Neutrophil (primary cell): ENCODE data around the gene HSF2BP.
"Not testable (repeated sequence)": the region's sequence is repeated elsewhere in the genome, so short reads cannot be mapped to it uniquely, and the experiment has no call there.

Experiments
- H3K27ac ChIP-seq: fragments of 200-600 bp; sonication (generic); 2 replicates; pipeline ENCODE4 v1.5.1; 2016; ENCODE audit warnings: mild to moderate bottlenecking, moderate library complexity
- H3K27me3 ChIP-seq: fragments of 200-600 bp; sonication (generic); 2 replicates; pipeline ENCODE4 v1.6.0; 2016; ENCODE audit warnings: mild to moderate bottlenecking
- H3K36me3 ChIP-seq: fragments of 200-600 bp; sonication (generic); 2 replicates; pipeline ENCODE4 v1.5.1; 2017
- H3K4me1 ChIP-seq, 2 experiments: fragments of 200-600 bp in 1 of 2; sonication (generic) in 1 of 2; 1 replicate in 1 of 2; 2 replicates in 1 of 2; pipeline versions ENCODE4 v1.5.1 to v1.6.1; 2013 to 2016; ENCODE audit warnings: low read depth in 1 of 2, low read length in 1 of 2, mild to moderate bottlenecking in 1 of 2, moderate library complexity in 1 of 2; ENCODE audit not compliant: control insufficient read depth in 1 of 2, insufficient read depth in 1 of 2
- H3K4me3 ChIP-seq, 2 experiments: fragments of 200-600 bp in 1 of 2; sonication (generic) in 1 of 2; 1 replicate in 1 of 2; 2 replicates in 1 of 2; pipeline ENCODE4 v1.5.1; 2013 to 2016; ENCODE audit warnings: low read depth in 1 of 2, low read length in 1 of 2, mild to moderate bottlenecking in 1 of 2, moderate library complexity in 1 of 2
- H3K9me3 ChIP-seq: fragments of 200-600 bp; sonication (generic); 2 replicates; pipeline ENCODE4 v1.5.1; 2016
- TF ChIP-seq, protein P1 (sequence below): fragments of 200-600 bp; sonication (generic); IDR thresholded peaks from 2 replicates; pipeline ENCODE4 v1.5.1; 2016; ENCODE audit warnings: antibody characterized with exemption

HSF2BP gene

DNA sequence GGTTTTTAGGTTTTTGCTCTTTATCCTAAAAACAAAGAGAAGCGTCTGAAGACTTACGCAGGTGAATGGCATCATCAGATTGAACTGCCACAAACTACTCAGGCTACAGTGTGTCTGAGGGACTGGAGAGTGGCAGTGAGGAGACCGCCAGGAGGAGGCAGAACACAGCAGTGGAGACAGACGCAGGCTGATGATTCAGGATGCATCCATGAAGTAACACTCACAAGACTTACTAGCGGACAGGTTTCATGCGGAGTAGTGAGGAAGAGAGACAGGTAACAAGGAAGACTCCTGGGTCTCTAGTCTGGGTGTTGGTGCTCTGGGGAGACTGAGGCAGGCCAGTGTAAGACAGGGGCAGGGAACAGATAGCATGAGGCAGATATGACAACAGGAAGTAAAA, 5.7 kb downstream of the HSF2BP start:
- no peaks in the 10 kb centered on the region for H3K9me3 ChIP-seq

DNA sequence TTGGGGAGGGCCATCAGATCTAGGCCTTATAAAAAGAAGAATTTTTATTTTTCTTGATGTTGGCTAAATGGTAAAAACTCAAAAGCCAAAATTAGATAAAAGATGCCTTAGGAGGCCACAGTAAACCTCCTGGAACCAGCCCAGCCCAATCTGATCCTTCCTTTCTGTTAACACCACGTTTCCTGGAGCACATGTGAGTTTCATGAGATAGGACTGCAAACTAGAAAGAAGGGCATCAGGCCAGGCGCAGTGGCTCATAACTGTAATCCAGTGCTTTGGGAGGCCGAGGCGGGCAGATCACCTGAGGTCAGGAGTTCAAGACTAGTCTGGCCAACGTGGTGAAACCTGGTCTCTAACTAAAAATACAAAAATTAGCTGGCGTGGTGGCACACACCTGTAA, 6.7 kb downstream of the HSF2BP start:
- Histone ChIP-seq H3K36me3 (no peaks in the 10 kb centered on the region), H3K27ac (no peak overlapping the region)
- TF ChIP-seq, protein P1, sequence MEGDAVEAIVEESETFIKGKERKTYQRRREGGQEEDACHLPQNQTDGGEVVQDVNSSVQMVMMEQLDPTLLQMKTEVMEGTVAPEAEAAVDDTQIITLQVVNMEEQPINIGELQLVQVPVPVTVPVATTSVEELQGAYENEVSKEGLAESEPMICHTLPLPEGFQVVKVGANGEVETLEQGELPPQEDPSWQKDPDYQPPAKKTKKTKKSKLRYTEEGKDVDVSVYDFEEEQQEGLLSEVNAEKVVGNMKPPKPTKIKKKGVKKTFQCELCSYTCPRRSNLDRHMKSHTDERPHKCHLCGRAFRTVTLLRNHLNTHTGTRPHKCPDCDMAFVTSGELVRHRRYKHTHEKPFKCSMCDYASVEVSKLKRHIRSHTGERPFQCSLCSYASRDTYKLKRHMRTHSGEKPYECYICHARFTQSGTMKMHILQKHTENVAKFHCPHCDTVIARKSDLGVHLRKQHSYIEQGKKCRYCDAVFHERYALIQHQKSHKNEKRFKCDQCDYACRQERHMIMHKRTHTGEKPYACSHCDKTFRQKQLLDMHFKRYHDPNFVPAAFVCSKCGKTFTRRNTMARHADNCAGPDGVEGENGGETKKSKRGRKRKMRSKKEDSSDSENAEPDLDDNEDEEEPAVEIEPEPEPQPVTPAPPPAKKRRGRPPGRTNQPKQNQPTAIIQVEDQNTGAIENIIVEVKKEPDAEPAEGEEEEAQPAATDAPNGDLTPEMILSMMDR: no peak

More for the DNA sequence above, 5.7 kb downstream of the HSF2BP start:
- Histone ChIP-seq H3K36me3 (no peaks in the 10 kb centered on the region), H3K4me3 (no peak overlapping the region), H3K4me1 (peaks cover 0 to 4% of the 10 kb centered on the region in 2 experiments), H3K27me3 (peaks cover 33% of the 10 kb centered on the region), H3K27ac (no peak overlapping the region)
- TF ChIP-seq, protein P1: no peak

DNA sequence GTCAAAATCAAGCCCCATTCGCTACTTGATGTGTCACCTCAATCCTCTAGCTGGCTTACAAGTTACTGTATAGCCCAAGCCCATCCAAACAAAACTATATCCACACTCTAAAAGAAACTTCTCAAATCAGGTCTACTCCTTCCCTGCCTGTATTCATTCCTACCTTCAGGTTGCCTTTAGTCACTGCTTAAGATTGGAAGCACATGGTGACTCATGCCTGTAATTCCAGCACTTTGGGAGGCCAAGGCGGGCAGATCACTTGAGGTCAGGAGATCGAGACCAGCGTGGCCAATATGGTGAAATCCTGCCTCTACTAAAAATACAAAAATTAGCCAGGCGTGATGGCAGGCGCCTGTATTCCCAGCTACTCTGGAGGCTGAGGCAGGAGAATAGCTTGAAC, 7.4 kb downstream of the HSF2BP start:
- not testable (repeated sequence) for H3K27ac ChIP-seq, H3K4me3 ChIP-seq, H3K36me3 ChIP-seq, H3K4me1 ChIP-seq, H3K9me3 ChIP-seq
- peaks cover 16% of the 10 kb centered on the region for H3K27me3 ChIP-seq

More for the DNA sequence above, 6.7 kb downstream of the HSF2BP start:
- Histone ChIP-seq H3K9me3 (no peaks in the 10 kb centered on the region), H3K4me1 (peaks cover 0 to 3% of the 10 kb centered on the region in 2 experiments), H3K4me3 (no peak overlapping the region), H3K27me3 (peaks cover 23% of the 10 kb centered on the region)

DNA sequence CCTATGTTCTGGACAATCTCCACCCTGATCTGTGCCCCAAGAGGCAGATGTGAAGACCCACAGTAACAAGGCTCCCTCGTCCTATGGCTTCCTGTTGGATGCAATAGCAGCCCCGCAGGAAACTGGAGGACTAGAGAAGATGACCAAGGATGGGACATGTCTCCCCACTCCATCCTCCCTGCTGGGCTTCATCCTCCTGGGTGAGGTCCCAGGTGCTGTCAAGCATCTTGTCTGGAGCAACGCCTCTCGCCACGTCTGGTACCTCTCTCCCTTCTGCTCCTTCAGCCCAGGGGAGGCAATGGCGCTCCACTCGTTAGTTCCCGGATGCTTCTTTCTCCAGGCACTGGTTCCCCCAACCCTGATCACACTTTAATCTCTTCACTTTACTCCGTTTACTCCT, 11.1 kb downstream of the HSF2BP start:
- Histone ChIP-seq H3K36me3 (no peaks in the 10 kb centered on the region), H3K27me3 (no peaks in the 10 kb centered on the region), H3K4me1 (peaks cover 8 to 14% of the 10 kb centered on the region in 2 experiments), H3K4me3 (no peak overlapping the region), H3K9me3 (no peaks in the 10 kb centered on the region), H3K27ac (no peak overlapping the region)
- TF ChIP-seq, protein P1: no peak

DNA sequence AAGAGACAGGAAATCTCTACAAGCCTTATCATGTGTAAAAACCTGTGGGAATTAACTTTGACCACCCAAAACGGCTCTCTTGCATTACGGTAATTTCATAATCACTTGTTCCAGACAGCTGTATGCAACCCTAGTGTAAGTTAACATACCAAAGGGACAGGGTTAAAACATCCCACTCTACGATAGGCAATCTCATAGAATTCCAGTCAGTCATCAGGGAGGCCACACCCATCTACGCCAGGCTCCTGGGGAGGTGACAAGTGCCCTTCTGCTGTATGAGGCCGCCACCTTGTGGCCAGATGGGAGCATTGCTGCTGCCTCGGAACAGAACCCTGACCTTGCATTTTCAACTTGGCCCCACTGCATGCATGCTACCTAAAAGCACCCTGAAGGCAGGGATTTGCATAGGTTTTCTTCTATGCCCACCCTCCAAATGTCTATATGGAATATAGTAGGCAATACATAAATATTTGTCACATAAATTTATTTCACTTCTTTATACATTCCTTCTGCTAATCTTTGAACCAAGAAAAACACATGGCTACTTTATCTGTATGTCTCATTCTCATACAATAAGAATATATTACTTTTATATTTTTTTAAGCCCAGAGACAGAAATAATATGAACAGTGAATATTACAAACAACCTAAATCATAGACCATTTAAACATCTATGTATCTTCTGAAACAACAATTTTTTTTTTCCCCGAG, 12.6 kb downstream of the HSF2BP start:
- Histone ChIP-seq H3K27ac (no peak overlapping the region), H3K36me3 (no peaks in the 10 kb centered on the region), H3K4me1 (peaks cover 8 to 14% of the 10 kb centered on the region in 2 experiments), H3K27me3 (no peaks in the 10 kb centered on the region), H3K4me3 (no peak overlapping the region), H3K9me3 (no peaks in the 10 kb centered on the region)
- TF ChIP-seq, protein P1: peak; percentile 99

DNA sequence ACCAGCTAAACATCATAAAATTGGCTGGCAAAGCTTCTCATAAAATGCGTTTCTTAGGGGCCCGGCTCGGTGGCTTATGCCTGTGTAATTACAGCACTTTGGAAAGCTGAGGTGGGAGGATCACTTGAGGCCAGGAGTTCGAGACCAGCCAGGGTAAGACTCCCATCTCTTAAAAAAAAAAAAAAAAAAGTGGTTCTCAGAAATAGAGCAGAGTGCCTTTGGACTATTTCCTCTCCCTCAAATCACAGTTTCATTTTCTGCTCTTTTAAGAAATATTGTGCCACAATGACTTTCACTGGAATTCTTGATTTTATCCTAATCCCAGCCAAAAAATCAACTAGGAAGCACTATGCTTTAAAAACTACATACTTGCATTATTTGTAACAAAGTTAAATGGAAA, 13.3 kb downstream of the HSF2BP start:
- H3K27ac ChIP-seq: no peak overlapping the region
- TF ChIP-seq, protein P1: no peak
- H3K4me3 ChIP-seq: no peak overlapping the region

More for the DNA sequence above, 13.3 kb downstream of the HSF2BP start:
- H3K4me1 ChIP-seq: peaks cover 8 to 14% of the 10 kb centered on the region in 2 experiments
- H3K27me3 ChIP-seq: no peaks in the 10 kb centered on the region
- H3K9me3 ChIP-seq: no peaks in the 10 kb centered on the region
- H3K36me3 ChIP-seq: no peaks in the 10 kb centered on the region
